Neuron (in vitro differentiated cells): ENCODE data around the gene NCKAP5.

Experiments
- H2AFZ ChIP-seq: one replicate; pipeline ENCODE4 v1.6.1; 2013; ENCODE audit warnings: low read depth, mild to moderate bottlenecking, inconsistent platforms, low read length, moderate library complexity
- H3K27me3 ChIP-seq: one replicate; pipeline ENCODE4 v1.6.1; 2013; ENCODE audit warnings: low read length; ENCODE audit not compliant: insufficient read depth
- H3K36me3 ChIP-seq: one replicate; pipeline ENCODE4 v1.6.1; 2013; ENCODE audit warnings: low read length; ENCODE audit not compliant: insufficient read depth
- H3K4me1 ChIP-seq: one replicate; pipeline ENCODE4 v1.6.1; 2013; ENCODE audit warnings: low read length; ENCODE audit not compliant: insufficient read depth
- H3K4me3 ChIP-seq: 2 replicates; pipeline ENCODE4 v1.5.1; 2013; ENCODE audit warnings: mild to moderate bottlenecking, low read length, moderate library complexity
- H3K9me3 ChIP-seq: one replicate; pipeline ENCODE4 v1.6.1; 2013; ENCODE audit warnings: low read length

NCKAP5 gene

DNA sequence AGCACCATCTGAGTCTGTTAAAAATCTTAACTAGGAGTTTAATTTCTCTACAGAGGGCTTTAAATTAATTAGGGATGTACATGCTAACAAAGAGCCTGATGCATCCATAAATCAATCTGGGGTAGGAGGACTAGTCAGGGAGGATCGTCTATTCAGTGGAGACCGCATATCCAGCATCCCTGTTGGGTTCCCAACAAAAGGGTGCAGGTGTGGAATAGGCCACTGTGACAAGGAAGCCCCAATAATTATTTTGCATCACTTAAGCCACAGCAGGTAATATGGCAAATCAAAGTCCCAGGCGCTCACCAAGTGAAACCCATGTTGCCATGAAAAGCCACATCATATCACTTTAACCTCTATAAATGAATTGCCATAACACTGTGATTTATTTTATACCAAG, 392.3 kb downstream of the NCKAP5 start:
- Histone ChIP-seq H3K9me3 (no peaks in the 10 kb centered on the region), H2AFZ (no peak overlapping the region), H3K27me3 (no peaks in the 10 kb centered on the region), H3K4me1 (peaks cover 2% of the 10 kb centered on the region), H3K36me3 (no peaks in the 10 kb centered on the region), H3K4me3 (no peak overlapping the region)

GRCh38 chr2:133173224-133173623, 395.0 kb downstream of the NCKAP5 start:
- H3K4me1 ChIP-seq: peaks cover 2% of the 10 kb centered on the region
- H2AFZ ChIP-seq: no peak overlapping the region
- no peaks in the 10 kb centered on the region for H3K9me3 ChIP-seq
- no peaks in the 10 kb centered on the region for H3K27me3 ChIP-seq
- H3K36me3 ChIP-seq: no peaks in the 10 kb centered on the region
- no peak overlapping the region for H3K4me3 ChIP-seq

DNA sequence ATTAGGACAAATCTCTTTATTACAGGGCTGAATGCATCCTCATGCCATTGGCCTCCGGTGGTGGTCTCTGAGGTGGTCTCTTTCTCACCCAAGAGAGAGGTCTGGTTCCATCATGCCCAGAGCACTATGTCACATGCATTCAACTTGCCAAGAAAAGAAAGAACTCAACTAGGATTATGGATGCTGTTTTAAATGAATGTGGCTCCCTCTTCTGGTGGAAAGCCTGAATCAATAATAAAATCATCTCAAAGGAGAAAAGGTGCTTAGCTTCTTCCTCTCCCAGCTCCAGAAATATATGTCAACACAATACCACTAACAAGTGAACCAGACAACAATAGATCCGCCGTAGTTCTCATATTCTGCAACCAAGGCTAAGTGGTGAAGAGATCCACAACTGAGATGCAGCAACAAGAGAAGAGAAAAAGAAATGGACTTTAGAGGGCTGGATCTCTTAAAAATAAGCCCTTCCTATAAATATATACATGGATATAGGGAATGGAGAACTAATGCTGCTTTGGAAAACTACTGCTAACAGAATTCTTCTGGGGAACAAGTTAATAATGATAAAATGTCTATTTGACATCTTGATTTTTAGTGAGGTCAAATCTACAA, 396.8 kb downstream of the NCKAP5 start:
- Histone ChIP-seq H2AFZ (no peak overlapping the region), H3K9me3 (no peaks in the 10 kb centered on the region), H3K36me3 (no peaks in the 10 kb centered on the region), H3K4me1 (no peaks in the 10 kb centered on the region), H3K4me3 (no peak overlapping the region), H3K27me3 (no peaks in the 10 kb centered on the region)

GRCh38 chr2:133169274-133169912, 398.9 kb downstream of the NCKAP5 start:
- Histone ChIP-seq H3K27me3 (no peaks in the 10 kb centered on the region), H3K9me3 (peaks cover 3% of the 10 kb centered on the region), H3K4me1 (no peaks in the 10 kb centered on the region), H3K36me3 (no peaks in the 10 kb centered on the region), H3K4me3 (no peak overlapping the region), H2AFZ (no peak overlapping the region)

GRCh38 chr2:133167990-133168389, 400.3 kb downstream of the NCKAP5 start:
- Histone ChIP-seq H3K9me3 (peaks cover 3% of the 10 kb centered on the region), H3K27me3 (no peaks in the 10 kb centered on the region), H3K36me3 (no peaks in the 10 kb centered on the region), H2AFZ (no peak overlapping the region), H3K4me3 (no peak overlapping the region), H3K4me1 (no peaks in the 10 kb centered on the region)

- Histone ChIP-seq H3K4me1 (no peaks in the 10 kb centered on the region), H2AFZ (no peak overlapping the region), H3K9me3 (peaks cover 3% of the 10 kb centered on the region), H3K36me3 (no peaks in the 10 kb centered on the region), H3K27me3 (no peaks in the 10 kb centered on the region), H3K4me3 (no peak overlapping the region)
Observed at GRCh38 chr2:133167223-133167622, 401.0 kb downstream of the NCKAP5 start.

DNA sequence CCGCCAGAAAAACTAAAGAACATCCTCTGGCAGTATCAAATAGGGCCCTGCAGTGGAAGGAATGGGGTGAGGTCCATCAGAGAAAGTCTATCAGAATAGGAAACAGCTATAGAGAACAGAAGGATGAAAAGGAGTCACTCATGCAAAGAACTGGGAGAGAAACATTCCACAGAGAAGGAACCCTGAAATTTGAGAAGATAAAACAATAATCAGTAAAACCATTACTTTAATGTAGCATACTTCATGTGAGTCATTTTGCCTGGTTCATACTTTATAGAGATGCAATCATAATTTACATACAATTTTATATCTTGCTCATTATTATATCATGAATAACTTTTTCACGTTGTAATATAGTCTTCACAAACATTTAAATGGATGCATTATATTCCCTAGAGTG, 402.2 kb downstream of the NCKAP5 start:
- no peaks in the 10 kb centered on the region for H3K4me1 ChIP-seq
- peaks cover 9% of the 10 kb centered on the region for H3K9me3 ChIP-seq
- H3K36me3 ChIP-seq: no peaks in the 10 kb centered on the region
- no peak overlapping the region for H2AFZ ChIP-seq
- no peaks in the 10 kb centered on the region for H3K27me3 ChIP-seq
- H3K4me3 ChIP-seq: no peak overlapping the region

DNA sequence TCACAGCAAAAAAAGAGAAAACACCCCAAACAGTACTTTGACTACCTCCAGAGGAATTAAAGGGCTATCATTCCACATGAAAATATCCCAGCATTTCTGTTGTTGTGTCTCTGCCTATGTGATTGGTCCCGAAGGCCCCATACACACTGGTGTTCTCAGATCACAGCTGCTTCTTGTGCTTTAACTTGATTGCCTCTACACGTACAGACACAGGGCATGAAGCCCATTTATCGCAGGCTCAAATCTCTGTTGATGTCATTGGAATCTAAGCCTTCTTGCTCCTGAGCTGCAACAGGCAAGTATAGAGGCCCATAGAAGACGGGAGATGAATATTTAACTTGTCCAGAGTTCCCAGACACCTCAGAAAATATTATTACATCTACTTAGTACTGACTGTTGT, 405.2 kb downstream of the NCKAP5 start:
- H3K4me3 ChIP-seq: no peak overlapping the region
- no peaks in the 10 kb centered on the region for H3K27me3 ChIP-seq
- no peaks in the 10 kb centered on the region for H3K4me1 ChIP-seq
- H2AFZ ChIP-seq: no peak overlapping the region
- H3K36me3 ChIP-seq: no peaks in the 10 kb centered on the region
- peaks cover 11% of the 10 kb centered on the region for H3K9me3 ChIP-seq

GRCh38 chr2:133158442-133158841, 409.8 kb downstream of the NCKAP5 start:
- Histone ChIP-seq H3K9me3 (peaks cover 20% of the 10 kb centered on the region), H3K4me3 (no peak overlapping the region), H2AFZ (no peak overlapping the region), H3K4me1 (no peaks in the 10 kb centered on the region), H3K36me3 (no peaks in the 10 kb centered on the region), H3K27me3 (no peaks in the 10 kb centered on the region)

GRCh38 chr2:133158024-133158423, 410.2 kb downstream of the NCKAP5 start:
- H3K4me1 ChIP-seq: no peaks in the 10 kb centered on the region
- H2AFZ ChIP-seq: no peak overlapping the region
- no peaks in the 10 kb centered on the region for H3K36me3 ChIP-seq
- H3K9me3 ChIP-seq: peaks cover 20% of the 10 kb centered on the region
- H3K27me3 ChIP-seq: no peaks in the 10 kb centered on the region
- no peak overlapping the region for H3K4me3 ChIP-seq

- Histone ChIP-seq H3K27me3 (no peaks in the 10 kb centered on the region), H3K4me1 (no peaks in the 10 kb centered on the region), H2AFZ (no peak overlapping the region), H3K9me3 (peaks cover 20% of the 10 kb centered on the region), H3K36me3 (no peaks in the 10 kb centered on the region), H3K4me3 (no peak overlapping the region)
Observed at GRCh38 chr2:133157141-133157540, 411.1 kb downstream of the NCKAP5 start.

GRCh38 chr2:133152801-133153200, 415.5 kb downstream of the NCKAP5 start:
- H3K27me3 ChIP-seq: no peaks in the 10 kb centered on the region
- no peaks in the 10 kb centered on the region for H3K4me1 ChIP-seq
- no peaks in the 10 kb centered on the region for H3K36me3 ChIP-seq
- peaks cover 12% of the 10 kb centered on the region for H3K9me3 ChIP-seq
- H2AFZ ChIP-seq: no peak overlapping the region
- no peak overlapping the region for H3K4me3 ChIP-seq

GRCh38 chr2:133148187-133148586, 420.1 kb downstream of the NCKAP5 start:
- no peaks in the 10 kb centered on the region for H3K36me3 ChIP-seq
- H2AFZ ChIP-seq: no peak overlapping the region
- no peaks in the 10 kb centered on the region for H3K4me1 ChIP-seq
- H3K9me3 ChIP-seq: no peaks in the 10 kb centered on the region
- no peak overlapping the region for H3K4me3 ChIP-seq
- no peaks in the 10 kb centered on the region for H3K27me3 ChIP-seq

GRCh38 chr2:133146893-133147292, 421.4 kb downstream of the NCKAP5 start:
- Histone ChIP-seq H3K27me3 (no peaks in the 10 kb centered on the region), H3K9me3 (no peaks in the 10 kb centered on the region), H3K4me3 (no peak overlapping the region), H3K4me1 (no peaks in the 10 kb centered on the region), H2AFZ (no peak overlapping the region), H3K36me3 (no peaks in the 10 kb centered on the region)
